ENCODE data around the gene IGSF11.

Gene IGSF11

DNA sequence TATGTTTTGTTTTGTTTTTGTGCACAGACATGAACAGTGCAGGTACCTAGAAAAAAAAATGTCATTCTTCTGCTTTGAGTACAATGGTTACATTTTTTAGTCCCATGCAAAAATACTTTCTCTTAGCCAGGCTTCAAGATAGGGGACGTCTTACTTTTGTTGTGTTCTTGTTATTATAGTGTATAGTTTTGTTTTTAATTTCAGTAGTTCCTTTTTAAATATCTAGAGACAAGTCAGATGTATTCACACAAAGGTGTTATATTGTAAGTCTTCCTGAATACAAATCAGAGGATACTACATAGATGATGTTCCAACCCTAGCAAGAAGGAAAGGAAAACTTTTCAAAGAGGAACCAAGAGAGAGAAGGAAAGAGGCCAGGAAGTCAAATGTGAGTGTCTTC lies 28.8 kb upstream of the IGSF11 start:
- no peaks in the 10 kb centered on the region for H3K79me1 ChIP-seq (ENCODE audit: low read length)
- H3K4me1 ChIP-seq (ENCODE audit: control insufficient read depth, low read depth, low read length): no peaks in the 10 kb centered on the region
- no peak overlapping the region for H2BK15ac ChIP-seq (replicated peaks; ENCODE audit: low read depth)
- H3K79me2 ChIP-seq (ENCODE audit: control insufficient read depth, insufficient read depth, low read length): no peaks in the 10 kb centered on the region
- H3K56ac ChIP-seq (ENCODE audit: low read length): no peak overlapping the region
- WGBS (ENCODE audit: extremely low coverage, insufficient coverage, low lambda C conversion rate): no CpG with 5 or more reads among the region's 1 CpG
- no peak overlapping the region for H4K5ac ChIP-seq (ENCODE audit: low read length)
- H3K4me3 ChIP-seq (ENCODE audit: low read length): no peak overlapping the region
- H2BK5ac ChIP-seq (ENCODE audit: low read length): no peak overlapping the region
- H3K4me2 ChIP-seq (ENCODE audit: low read length): no peak overlapping the region
- H3K4ac ChIP-seq (ENCODE audit: low read depth, low read length): no peak overlapping the region
- no peak for DNase-seq
- H3K23ac ChIP-seq (ENCODE audit: low read length): no peak overlapping the region
- no peak overlapping the region for H3K18ac ChIP-seq (ENCODE audit: low read length)
- no peak overlapping the region for H4K8ac ChIP-seq (ENCODE audit: low read depth, low read length)
- H3K27me3 ChIP-seq (ENCODE audit: insufficient read depth, low read length, poor library complexity): no peaks in the 10 kb centered on the region
- no peaks in the 10 kb centered on the region for H3K36me3 ChIP-seq (ENCODE audit: control insufficient read depth, insufficient read depth, low read length)
- no peak overlapping the region for H2BK120ac ChIP-seq (ENCODE audit: low read depth, low read length)
- no peak overlapping the region for H2AK5ac ChIP-seq (ENCODE audit: low read length)
- no peak overlapping the region for H3K9ac ChIP-seq (ENCODE audit: low read length)
- H3K27ac ChIP-seq (ENCODE audit: low read depth, low read length): no peak overlapping the region

DNA sequence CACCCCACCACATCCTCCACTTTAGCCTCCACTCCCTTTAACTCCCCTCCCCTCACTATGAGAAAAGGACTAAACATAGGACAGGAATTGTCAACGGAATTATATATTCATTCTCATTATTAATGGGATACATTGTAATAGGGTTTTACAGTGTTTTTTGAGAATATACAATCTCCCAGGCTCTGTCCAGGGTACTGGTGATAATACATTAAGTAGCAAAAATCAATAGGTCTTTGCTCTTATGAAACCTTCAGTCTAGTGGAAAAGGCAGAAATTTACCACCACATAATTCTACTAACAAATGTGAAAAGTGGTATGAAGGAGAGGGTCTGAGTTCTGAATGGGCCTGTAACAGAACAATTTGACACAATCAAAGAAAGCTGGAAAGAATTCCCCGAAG lies 28.2 kb upstream of the IGSF11 start:
- Histone ChIP-seq H2BK120ac (ENCODE audit: low read depth, low read length) (no peak overlapping the region), H2AK5ac (ENCODE audit: low read length) (no peak overlapping the region), H4K8ac (ENCODE audit: low read depth, low read length) (no peak overlapping the region), H3K4me1 (ENCODE audit: control insufficient read depth, low read depth, low read length) (no peaks in the 10 kb centered on the region), H3K9ac (ENCODE audit: low read length) (no peak overlapping the region), H3K4me3 (ENCODE audit: low read length) (no peak overlapping the region), H4K5ac (ENCODE audit: low read length) (no peak overlapping the region), H3K36me3 (ENCODE audit: control insufficient read depth, insufficient read depth, low read length) (no peaks in the 10 kb centered on the region), H2BK15ac (replicated peaks; ENCODE audit: low read depth) (no peak overlapping the region), H3K18ac (ENCODE audit: low read length) (no peak overlapping the region), H3K79me2 (ENCODE audit: control insufficient read depth, insufficient read depth, low read length) (no peaks in the 10 kb centered on the region), H3K4me2 (ENCODE audit: low read length) (no peak overlapping the region), H3K27ac (ENCODE audit: low read depth, low read length) (no peak overlapping the region), H3K23ac (ENCODE audit: low read length) (no peak overlapping the region), H3K4ac (ENCODE audit: low read depth, low read length) (no peak overlapping the region), H2BK5ac (ENCODE audit: low read length) (no peak overlapping the region), H3K79me1 (ENCODE audit: low read length) (no peaks in the 10 kb centered on the region), H3K56ac (ENCODE audit: low read length) (no peak overlapping the region), H3K27me3 (ENCODE audit: insufficient read depth, low read length, poor library complexity) (no peaks in the 10 kb centered on the region)
- WGBS (ENCODE audit: extremely low coverage, insufficient coverage, low lambda C conversion rate): no CpG with 5 or more reads among the region's 2 CpGs
- DNase-seq: no peak

DNA sequence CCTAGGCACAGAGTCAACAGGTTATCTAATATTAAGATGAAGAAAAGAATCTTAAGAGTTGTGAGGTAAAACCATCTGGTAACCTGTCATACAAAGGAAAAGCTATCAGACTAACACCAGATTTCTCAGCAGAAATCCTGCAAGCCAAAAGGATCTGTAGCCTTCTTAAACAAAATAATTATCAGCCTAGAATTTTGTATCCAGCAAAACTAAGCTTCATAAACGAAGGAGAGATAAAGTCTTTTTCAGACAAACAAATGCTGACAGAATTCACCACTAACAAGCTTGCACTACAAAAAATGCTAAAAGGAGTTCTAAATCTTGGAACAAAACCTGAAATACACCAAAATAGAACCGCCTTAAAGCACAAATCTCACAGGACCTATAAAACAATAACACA lies 9.9 kb upstream of the IGSF11 start:
- H3K79me1 ChIP-seq (ENCODE audit: low read length): no peaks in the 10 kb centered on the region
- no CpG with 5 or more reads among the region's 2 CpGs for WGBS (ENCODE audit: extremely low coverage, insufficient coverage, low lambda C conversion rate)
- DNase-seq: no peak
- H3K27me3 ChIP-seq (ENCODE audit: insufficient read depth, low read length, poor library complexity): no peaks in the 10 kb centered on the region
- H3K4ac ChIP-seq (ENCODE audit: low read depth, low read length): no peak overlapping the region
- H4K8ac ChIP-seq (ENCODE audit: low read depth, low read length): no peak overlapping the region
- H4K5ac ChIP-seq (ENCODE audit: low read length): no peak overlapping the region
- H2BK5ac ChIP-seq (ENCODE audit: low read length): no peak overlapping the region
- no peak overlapping the region for H3K9ac ChIP-seq (ENCODE audit: low read length)
- H2BK15ac ChIP-seq (replicated peaks; ENCODE audit: low read depth): no peak overlapping the region
- H3K27ac ChIP-seq (ENCODE audit: low read depth, low read length): no peak overlapping the region
- H3K56ac ChIP-seq (ENCODE audit: low read length): no peak overlapping the region
- no peak overlapping the region for H3K4me3 ChIP-seq (ENCODE audit: low read length)
- H2AK5ac ChIP-seq (ENCODE audit: low read length): no peak overlapping the region
- H3K18ac ChIP-seq (ENCODE audit: low read length): no peak overlapping the region
- H3K79me2 ChIP-seq (ENCODE audit: control insufficient read depth, insufficient read depth, low read length): no peaks in the 10 kb centered on the region
- no peak overlapping the region for H2BK120ac ChIP-seq (ENCODE audit: low read depth, low read length)
- H3K4me1 ChIP-seq (ENCODE audit: control insufficient read depth, low read depth, low read length): no peaks in the 10 kb centered on the region
- no peak overlapping the region for H3K23ac ChIP-seq (ENCODE audit: low read length)
- H3K36me3 ChIP-seq (ENCODE audit: control insufficient read depth, insufficient read depth, low read length): no peaks in the 10 kb centered on the region
- H3K4me2 ChIP-seq (ENCODE audit: low read length): no peak overlapping the region

DNA sequence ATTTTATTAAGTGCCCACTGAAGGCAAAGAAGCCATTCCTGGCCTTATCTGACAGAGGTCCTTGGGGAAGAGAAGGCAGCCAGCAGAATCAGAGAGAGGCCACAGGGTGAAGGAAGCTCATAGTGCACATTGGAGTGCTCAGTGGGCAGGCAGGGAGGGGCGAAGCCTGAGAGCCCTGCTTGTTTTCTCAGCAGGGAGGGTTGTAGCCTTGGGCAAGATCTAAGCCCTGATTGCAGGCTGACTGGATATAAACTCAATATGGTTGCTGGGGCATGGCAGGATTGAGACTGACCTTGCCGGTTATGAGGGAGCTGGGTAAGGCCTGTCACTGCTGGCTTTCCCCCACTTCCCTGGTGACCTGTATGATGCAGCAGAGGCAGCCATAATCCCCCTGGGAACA lies 7.5 kb upstream of the IGSF11 start:
- H2BK120ac ChIP-seq (ENCODE audit: low read depth, low read length): no peak overlapping the region
- H4K8ac ChIP-seq (ENCODE audit: low read depth, low read length): no peak overlapping the region
- H3K4me3 ChIP-seq (ENCODE audit: low read length): no peak overlapping the region
- no peak overlapping the region for H3K23ac ChIP-seq (ENCODE audit: low read length)
- H3K36me3 ChIP-seq (ENCODE audit: control insufficient read depth, insufficient read depth, low read length): no peaks in the 10 kb centered on the region
- H3K79me2 ChIP-seq (ENCODE audit: control insufficient read depth, insufficient read depth, low read length): no peaks in the 10 kb centered on the region
- no peak overlapping the region for H2AK5ac ChIP-seq (ENCODE audit: low read length)
- no peaks in the 10 kb centered on the region for H3K27me3 ChIP-seq (ENCODE audit: insufficient read depth, low read length, poor library complexity)
- H3K4me2 ChIP-seq (ENCODE audit: low read length): no peak overlapping the region
- no CpG with 5 or more reads among the region's 2 CpGs for whole genome bisulfite sequencing (ENCODE audit: extremely low coverage, insufficient coverage, low lambda C conversion rate)
- no peaks in the 10 kb centered on the region for H3K4me1 ChIP-seq (ENCODE audit: control insufficient read depth, low read depth, low read length)
- H3K27ac ChIP-seq (ENCODE audit: low read depth, low read length): no peak overlapping the region
- no peak overlapping the region for H3K4ac ChIP-seq (ENCODE audit: low read depth, low read length)
- no peaks in the 10 kb centered on the region for H3K79me1 ChIP-seq (ENCODE audit: low read length)
- H2BK5ac ChIP-seq (ENCODE audit: low read length): no peak overlapping the region
- no peak overlapping the region for H2BK15ac ChIP-seq (replicated peaks; ENCODE audit: low read depth)
- H3K9ac ChIP-seq (ENCODE audit: low read length): no peak overlapping the region
- no peak for DNase-seq
- no peak overlapping the region for H3K18ac ChIP-seq (ENCODE audit: low read length)
- no peak overlapping the region for H3K56ac ChIP-seq (ENCODE audit: low read length)
- no peak overlapping the region for H4K5ac ChIP-seq (ENCODE audit: low read length)

DNA sequence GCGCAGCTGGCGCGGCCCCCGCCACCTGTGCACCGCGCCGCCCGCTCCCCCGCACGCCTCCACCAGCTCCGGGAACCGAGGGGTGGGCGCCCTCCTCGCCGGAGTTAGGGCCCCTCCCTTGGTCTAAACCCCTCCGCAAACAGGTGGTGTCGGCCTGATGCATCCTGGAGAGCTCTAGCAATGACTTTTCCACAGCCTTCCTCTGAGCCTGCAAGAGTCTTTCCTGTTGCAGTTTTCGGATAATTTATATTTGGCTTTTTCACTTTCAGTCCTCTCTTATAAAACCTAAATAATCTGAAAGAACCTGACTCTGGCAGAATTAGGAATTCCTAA lies 334 bp upstream of the IGSF11 start:
- no peak for DNase-seq
- Histone ChIP-seq H3K4me2 (ENCODE audit: low read length) (peak overlapping the region; percentile 83), H2AK5ac (ENCODE audit: low read length) (no peak overlapping the region), H3K27me3 (ENCODE audit: insufficient read depth, low read length, poor library complexity) (peaks cover 4% of the 10 kb centered on the region), H3K23ac (ENCODE audit: low read length) (no peak overlapping the region), H2BK120ac (ENCODE audit: low read depth, low read length) (no peak overlapping the region), H3K18ac (ENCODE audit: low read length) (no peak overlapping the region), H4K8ac (ENCODE audit: low read depth, low read length) (no peak overlapping the region), H4K5ac (ENCODE audit: low read length) (no peak overlapping the region), H3K56ac (ENCODE audit: low read length) (no peak overlapping the region), H2BK5ac (ENCODE audit: low read length) (no peak overlapping the region), H3K79me2 (ENCODE audit: control insufficient read depth, insufficient read depth, low read length) (no peaks in the 10 kb centered on the region), H3K36me3 (ENCODE audit: control insufficient read depth, insufficient read depth, low read length) (no peaks in the 10 kb centered on the region), H3K4me3 (ENCODE audit: low read length) (no peak overlapping the region), H3K79me1 (ENCODE audit: low read length) (no peaks in the 10 kb centered on the region), H3K9ac (ENCODE audit: low read length) (no peak overlapping the region), H3K4me1 (ENCODE audit: control insufficient read depth, low read depth, low read length) (no peaks in the 10 kb centered on the region), H3K27ac (ENCODE audit: low read depth, low read length) (no peak overlapping the region), H3K4ac (ENCODE audit: low read depth, low read length) (no peak overlapping the region), H2BK15ac (replicated peaks; ENCODE audit: low read depth) (no peak overlapping the region)
- WGBS (ENCODE audit: extremely low coverage, insufficient coverage, low lambda C conversion rate): no CpG with 5 or more reads among the region's 18 CpGs

DNA sequence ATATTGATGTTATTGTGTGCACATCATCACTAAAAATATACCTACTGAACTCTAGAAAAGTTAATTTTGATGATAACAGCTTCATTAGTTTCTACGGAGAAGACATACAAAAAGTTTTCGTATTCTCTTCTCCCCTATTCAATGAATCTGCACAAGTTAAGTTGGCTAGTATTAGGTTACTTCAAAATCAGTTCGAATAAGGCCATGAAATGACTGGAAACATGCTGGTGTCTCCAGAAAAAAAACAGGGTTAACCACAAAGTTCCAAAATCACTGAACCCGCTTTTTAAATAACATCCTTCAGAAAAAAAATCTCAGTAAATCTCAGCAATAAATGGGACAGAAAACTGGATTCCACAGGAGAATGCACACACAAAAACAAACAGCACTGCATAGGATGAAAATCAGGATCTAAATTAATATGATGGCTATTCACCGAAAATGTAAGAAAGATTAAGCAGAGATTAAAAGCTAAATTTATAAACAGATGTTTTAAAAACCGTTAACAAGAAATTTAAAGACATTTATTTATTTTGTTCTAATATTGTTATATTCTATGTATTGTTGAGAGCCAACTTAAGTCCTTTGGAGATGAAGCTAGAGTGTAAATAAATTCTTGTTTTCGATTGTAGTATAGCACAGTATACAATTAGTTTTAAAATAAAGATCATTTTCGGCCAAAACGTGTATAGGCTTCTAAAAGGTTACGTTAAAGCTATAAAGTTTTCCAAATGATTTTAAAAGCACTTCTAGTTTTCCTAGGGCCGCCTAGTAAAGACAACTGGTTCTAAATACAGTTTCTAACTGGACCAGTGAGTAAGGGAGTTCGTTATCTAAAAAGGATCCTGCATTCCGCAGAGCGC lies 1.0 kb downstream of the IGSF11 start:
- WGBS (ENCODE audit: extremely low coverage, insufficient coverage, low lambda C conversion rate): no CpG with 5 or more reads among the region's 14 CpGs
- DNase-seq: no peak
- H3K79me1 ChIP-seq (ENCODE audit: low read length): no peaks in the 10 kb centered on the region
- no peak overlapping the region for H2BK15ac ChIP-seq (replicated peaks; ENCODE audit: low read depth)
- no peak overlapping the region for H2BK120ac ChIP-seq (ENCODE audit: low read depth, low read length)
- H3K4me1 ChIP-seq (ENCODE audit: control insufficient read depth, low read depth, low read length): no peaks in the 10 kb centered on the region
- no peak overlapping the region for H3K4ac ChIP-seq (ENCODE audit: low read depth, low read length)
- peaks cover 4% of the 10 kb centered on the region for H3K27me3 ChIP-seq (ENCODE audit: insufficient read depth, low read length, poor library complexity)
- H3K18ac ChIP-seq (ENCODE audit: low read length): no peak overlapping the region
- H3K4me2 ChIP-seq (ENCODE audit: low read length): peak overlapping the region; percentile 83
- H4K5ac ChIP-seq (ENCODE audit: low read length): no peak overlapping the region
- H3K36me3 ChIP-seq (ENCODE audit: control insufficient read depth, insufficient read depth, low read length): no peaks in the 10 kb centered on the region
- no peaks in the 10 kb centered on the region for H3K79me2 ChIP-seq (ENCODE audit: control insufficient read depth, insufficient read depth, low read length)
- H3K9ac ChIP-seq (ENCODE audit: low read length): no peak overlapping the region
- no peak overlapping the region for H4K8ac ChIP-seq (ENCODE audit: low read depth, low read length)
- H3K56ac ChIP-seq (ENCODE audit: low read length): no peak overlapping the region
- no peak overlapping the region for H2BK5ac ChIP-seq (ENCODE audit: low read length)
- no peak overlapping the region for H3K4me3 ChIP-seq (ENCODE audit: low read length)
- no peak overlapping the region for H3K23ac ChIP-seq (ENCODE audit: low read length)
- H2AK5ac ChIP-seq (ENCODE audit: low read length): no peak overlapping the region
- no peak overlapping the region for H3K27ac ChIP-seq (ENCODE audit: low read depth, low read length)

Data from mesendoderm (in vitro differentiated cells).